Mesothelial cell of epicardium (in vitro differentiated cells): Measurements from ENCODE around the gene MAL. TPM values are rescaled to one million over a fixed set of nuclear protein-coding genes. Genes with fewer than 3 reads are reported as not detected.

Experiments used
- DNase-seq, 2 experiments: peaks; one replicate each; pipeline ENCODE4 v3.0.0; 2021; ENCODE audit warnings: low spot score in 2 of 2; ENCODE audit not compliant: unreplicated experiment in 2 of 2
- H3K27ac Mint-ChIP-seq: 2 replicates; pipeline ENCODE4 v1.8.0; 2021; ENCODE audit warnings: mixed read lengths
- H3K27me3 Mint-ChIP-seq: 2 replicates; pipeline ENCODE4 v1.8.0; 2021; ENCODE audit warnings: low read depth, mixed read lengths
- H3K36me3 Mint-ChIP-seq: 2 replicates; pipeline ENCODE4 v1.8.0; 2021; ENCODE audit warnings: mixed read lengths
- H3K4me1 Mint-ChIP-seq: 2 replicates; pipeline ENCODE4 v1.8.0; 2021; ENCODE audit warnings: mixed read lengths
- H3K4me3 Mint-ChIP-seq: 2 replicates; pipeline ENCODE4 v1.8.0; 2021; ENCODE audit warnings: mild to moderate bottlenecking, moderate library complexity, mixed read lengths
- H3K9me3 Mint-ChIP-seq: 2 replicates; pipeline ENCODE4 v1.8.0; 2021; ENCODE audit warnings: mixed read lengths
- total RNA-seq: library from RNA; stranded (reverse); gene quantifications from 3 replicates; pipeline ENCODE4 v1.2.1, GENCODE V29; 2021
- TF ChIP-seq, protein P1 (sequence below): fragments of 200-600 bp; sonication (generic); IDR thresholded peaks from one replicate; pipeline ENCODE4 v1.5.0; 2021; ENCODE audit warnings: antibody characterized with exemption; ENCODE audit not compliant: unreplicated experiment

MAL gene
- total RNA-seq, 1 donor from 2014 or later: not detected

- Mint-ChIP-seq H3K27ac (no peak overlapping the region), H3K9me3 (no peaks in the 10 kb centered on the region), H3K36me3 (no peaks in the 10 kb centered on the region), H3K4me3 (no peak overlapping the region), H3K4me1 (no peaks in the 10 kb centered on the region), H3K27me3 (peaks cover 33% of the 10 kb centered on the region)
- TF ChIP-seq, protein P1, sequence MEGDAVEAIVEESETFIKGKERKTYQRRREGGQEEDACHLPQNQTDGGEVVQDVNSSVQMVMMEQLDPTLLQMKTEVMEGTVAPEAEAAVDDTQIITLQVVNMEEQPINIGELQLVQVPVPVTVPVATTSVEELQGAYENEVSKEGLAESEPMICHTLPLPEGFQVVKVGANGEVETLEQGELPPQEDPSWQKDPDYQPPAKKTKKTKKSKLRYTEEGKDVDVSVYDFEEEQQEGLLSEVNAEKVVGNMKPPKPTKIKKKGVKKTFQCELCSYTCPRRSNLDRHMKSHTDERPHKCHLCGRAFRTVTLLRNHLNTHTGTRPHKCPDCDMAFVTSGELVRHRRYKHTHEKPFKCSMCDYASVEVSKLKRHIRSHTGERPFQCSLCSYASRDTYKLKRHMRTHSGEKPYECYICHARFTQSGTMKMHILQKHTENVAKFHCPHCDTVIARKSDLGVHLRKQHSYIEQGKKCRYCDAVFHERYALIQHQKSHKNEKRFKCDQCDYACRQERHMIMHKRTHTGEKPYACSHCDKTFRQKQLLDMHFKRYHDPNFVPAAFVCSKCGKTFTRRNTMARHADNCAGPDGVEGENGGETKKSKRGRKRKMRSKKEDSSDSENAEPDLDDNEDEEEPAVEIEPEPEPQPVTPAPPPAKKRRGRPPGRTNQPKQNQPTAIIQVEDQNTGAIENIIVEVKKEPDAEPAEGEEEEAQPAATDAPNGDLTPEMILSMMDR: no peak
- DNase-seq: no peak
Observed at GRCh38 chr2:95058989-95059641, 33.6 kb downstream of the MAL start.

DNA sequence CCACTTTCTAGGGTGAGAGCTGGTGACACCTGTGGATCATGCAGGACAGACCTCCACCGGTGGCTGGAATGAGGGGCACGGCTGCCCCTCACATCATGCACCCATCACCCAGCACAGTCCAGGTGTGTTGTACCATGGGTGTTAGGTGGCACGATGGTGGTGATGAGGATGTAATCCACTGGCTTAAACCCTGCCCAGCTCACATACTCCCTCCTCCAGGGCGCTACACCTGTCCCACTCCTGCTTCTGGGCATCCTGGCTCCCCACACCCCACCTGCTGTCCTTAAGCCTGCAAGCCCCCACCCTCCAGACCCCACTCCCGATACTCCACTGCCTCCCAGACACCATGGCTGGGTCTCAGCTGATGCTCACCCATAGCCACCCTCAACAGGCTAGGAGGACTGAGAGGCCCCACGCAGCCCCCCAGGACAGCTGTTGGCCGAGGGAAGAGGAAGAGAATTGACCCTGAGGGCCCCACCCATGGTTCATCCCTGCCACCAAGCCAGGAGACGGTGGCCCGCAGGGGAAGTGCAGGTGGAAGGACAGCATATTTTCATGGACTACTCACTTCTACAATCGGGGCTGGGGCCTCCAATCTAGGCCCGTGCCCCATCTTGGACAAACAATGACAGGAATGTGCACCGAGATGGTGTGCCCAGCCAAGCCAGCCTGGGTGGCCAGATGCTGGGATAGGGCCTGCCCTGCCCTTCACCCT lies 34.3 kb downstream of the MAL start:
- H3K4me3 Mint-ChIP-seq: no peak overlapping the region
- no peaks in the 10 kb centered on the region for H3K36me3 Mint-ChIP-seq
- H3K9me3 Mint-ChIP-seq: no peaks in the 10 kb centered on the region

GRCh38 chr2:95060446-95061118 lies 35.1 kb downstream of the MAL start:
- no peak overlapping the region for H3K27ac Mint-ChIP-seq
- TF ChIP-seq, protein P1: no peak
- H3K4me3 Mint-ChIP-seq: no peak overlapping the region
- H3K27me3 Mint-ChIP-seq: peaks cover 31% of the 10 kb centered on the region
- no peaks in the 10 kb centered on the region for H3K9me3 Mint-ChIP-seq
- DNase-seq: no peak
- H3K36me3 Mint-ChIP-seq: no peaks in the 10 kb centered on the region
- H3K4me1 Mint-ChIP-seq: no peaks in the 10 kb centered on the region

More for the DNA sequence above, 34.3 kb downstream of the MAL start:
- Mint-ChIP-seq H3K27me3 (peaks cover 31% of the 10 kb centered on the region), H3K27ac (no peak overlapping the region), H3K4me1 (no peaks in the 10 kb centered on the region)
- TF ChIP-seq, protein P1: no peak
- no peak for DNase-seq

GRCh38 chr2:95061119-95061512 lies 35.6 kb downstream of the MAL start:
- Mint-ChIP-seq H3K9me3 (no peaks in the 10 kb centered on the region), H3K4me1 (no peaks in the 10 kb centered on the region), H3K27ac (no peak overlapping the region), H3K27me3 (peaks cover 28% of the 10 kb centered on the region), H3K36me3 (no peaks in the 10 kb centered on the region), H3K4me3 (no peak overlapping the region)
- DNase-seq: no peak
- TF ChIP-seq, protein P1: no peak

GRCh38 chr2:95061601-95062183 lies 36.2 kb downstream of the MAL start:
- TF ChIP-seq, protein P1: no peak
- no peaks in the 10 kb centered on the region for H3K9me3 Mint-ChIP-seq
- peaks cover 30% of the 10 kb centered on the region for H3K27me3 Mint-ChIP-seq
- no peaks in the 10 kb centered on the region for H3K36me3 Mint-ChIP-seq
- H3K4me1 Mint-ChIP-seq: no peaks in the 10 kb centered on the region
- H3K27ac Mint-ChIP-seq: no peak overlapping the region
- no peak overlapping the region for H3K4me3 Mint-ChIP-seq
- no peak for DNase-seq
